Measurements from ENCODE around the gene ORAI3.

ORAI3 gene

DNA sequence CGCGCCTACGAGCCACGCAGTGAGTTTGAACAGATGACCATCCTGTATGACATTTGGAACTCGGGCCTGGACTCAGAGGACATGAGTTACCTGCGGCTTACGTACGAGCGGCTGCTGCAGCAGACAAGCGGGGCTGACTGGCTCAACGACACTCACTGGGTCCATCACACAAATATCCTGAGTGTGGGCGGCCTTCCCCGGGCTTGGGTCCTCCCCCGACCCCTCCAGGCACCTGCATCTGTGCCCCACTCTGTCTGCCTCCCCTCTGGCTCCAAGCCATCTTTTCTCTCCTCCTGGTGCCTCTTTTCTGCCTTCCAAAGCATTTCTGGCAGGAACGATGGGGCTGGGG is 31.1 kb downstream of the ORAI3 start:
- H3K36me3 ChIP-seq (ENCODE audit: insufficient read depth, low read length), result peaks cover 45% of the 10 kb centered on the region
- H3K9ac ChIP-seq (ENCODE audit: low read length), result no peak overlapping the region
- H3K27me3 ChIP-seq (ENCODE audit: control insufficient read depth in 1 of 2, insufficient read depth in 2 of 2, low read length in 2 of 2), result no peaks in the 10 kb centered on the region

GRCh38 chr16:30980434-30980833 is 31.6 kb downstream of the ORAI3 start:
- peaks cover 41% of the 10 kb centered on the region for H3K36me3 ChIP-seq (ENCODE audit: insufficient read depth, low read length)
- H3K27me3 ChIP-seq (ENCODE audit: control insufficient read depth in 1 of 2, insufficient read depth in 2 of 2, low read length in 2 of 2), result no peaks in the 10 kb centered on the region

More for the DNA sequence above, 31.1 kb downstream of the ORAI3 start:
- no peaks in the 10 kb centered on the region for H3K9me3 ChIP-seq (ENCODE audit: low read length)
- H3K4me3 ChIP-seq (ENCODE audit: low read depth in 1 of 2, low read length in 2 of 2), result no peak overlapping the region
- no peak overlapping the region for H3K27ac ChIP-seq (ENCODE audit: low read depth, low read length)
- H3K4me1 ChIP-seq (ENCODE audit: insufficient read depth, low read length), result no peaks in the 10 kb centered on the region

DNA sequence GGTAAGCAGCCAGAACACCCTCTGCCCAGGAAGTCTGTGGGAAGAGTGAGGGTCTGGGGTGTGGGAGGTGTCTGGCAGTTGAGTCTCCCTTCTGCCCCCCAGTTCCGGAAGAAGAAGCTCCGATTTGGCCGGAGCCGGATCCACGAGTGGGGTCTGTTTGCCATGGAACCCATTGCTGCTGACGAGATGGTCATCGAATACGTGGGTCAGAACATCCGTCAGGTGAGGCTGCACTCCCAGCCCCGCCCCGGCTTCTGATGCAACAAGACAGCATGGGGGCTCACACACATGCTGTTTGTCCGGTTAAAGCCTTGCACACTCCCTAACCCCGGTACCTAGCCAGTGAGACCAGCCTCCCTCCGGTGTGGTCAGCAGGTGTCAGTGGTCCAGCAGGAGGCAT is 32.1 kb downstream of the ORAI3 start:
- H3K9me3 ChIP-seq (ENCODE audit: low read length), result no peaks in the 10 kb centered on the region
- H3K9ac ChIP-seq (ENCODE audit: low read length), result no peak overlapping the region
- no peak overlapping the region for H3K4me3 ChIP-seq (ENCODE audit: low read depth in 1 of 2, low read length in 2 of 2)
- peaks cover 8% of the 10 kb centered on the region for H3K4me1 ChIP-seq (ENCODE audit: insufficient read depth, low read length)
- no peak overlapping the region for H3K27ac ChIP-seq (ENCODE audit: low read depth, low read length)
- H3K36me3 ChIP-seq (ENCODE audit: insufficient read depth, low read length), result peaks cover 35% of the 10 kb centered on the region
- H3K27me3 ChIP-seq (ENCODE audit: control insufficient read depth in 1 of 2, insufficient read depth in 2 of 2, low read length in 2 of 2), result no peaks in the 10 kb centered on the region

More at GRCh38 chr16:30980434-30980833, 31.6 kb downstream of the ORAI3 start:
- no peaks in the 10 kb centered on the region for H3K9me3 ChIP-seq (ENCODE audit: low read length)
- no peak overlapping the region for H3K9ac ChIP-seq (ENCODE audit: low read length)
- no peak overlapping the region for H3K27ac ChIP-seq (ENCODE audit: low read depth, low read length)
- no peak overlapping the region for H3K4me3 ChIP-seq (ENCODE audit: low read depth in 1 of 2, low read length in 2 of 2)
- peaks cover 3% of the 10 kb centered on the region for H3K4me1 ChIP-seq (ENCODE audit: insufficient read depth, low read length)

DNA sequence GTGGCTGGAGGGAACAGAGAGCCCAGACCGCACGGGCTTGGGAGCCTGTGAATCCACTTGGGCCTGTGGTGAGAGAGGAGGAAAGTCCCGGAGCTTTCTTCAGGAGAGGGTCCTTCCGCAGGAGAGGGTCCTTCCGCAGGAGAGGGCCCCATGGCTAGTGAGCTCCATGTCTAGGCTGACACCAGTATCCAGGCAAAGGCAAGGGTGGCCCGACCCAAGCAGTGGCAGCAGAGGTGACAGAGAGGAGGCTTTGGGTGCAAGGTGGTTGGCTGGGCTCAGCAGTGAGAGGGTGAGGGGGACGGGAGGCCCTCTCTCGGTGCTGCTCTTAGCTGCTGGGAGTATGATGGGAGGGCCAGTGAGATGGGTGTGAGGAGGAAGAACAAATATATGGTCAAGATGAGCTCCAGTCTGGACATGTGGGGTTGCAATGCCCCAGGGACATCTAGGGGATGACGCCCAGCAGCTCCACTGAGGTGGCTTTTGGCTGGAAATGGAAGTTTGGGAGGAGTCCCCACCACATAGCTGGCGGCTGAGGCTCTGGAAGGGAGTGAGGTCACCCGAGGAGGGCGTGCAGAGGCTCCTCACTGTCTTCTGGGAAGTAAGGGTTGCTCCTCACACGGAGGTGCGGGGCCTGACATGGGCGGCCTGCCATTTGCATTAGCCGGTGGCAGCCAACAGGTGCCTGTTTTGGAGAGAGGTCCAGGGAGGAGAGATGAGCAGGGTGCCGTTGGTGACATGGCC is 33.9 kb downstream of the ORAI3 start:
- peaks cover 25% of the 10 kb centered on the region for H3K36me3 ChIP-seq (ENCODE audit: insufficient read depth, low read length)
- H3K9ac ChIP-seq (ENCODE audit: low read length), result no peak overlapping the region
- no peaks in the 10 kb centered on the region for H3K9me3 ChIP-seq (ENCODE audit: low read length)
- no peak overlapping the region for H3K4me3 ChIP-seq (ENCODE audit: low read depth in 1 of 2, low read length in 2 of 2)
- peaks cover 14% of the 10 kb centered on the region for H3K4me1 ChIP-seq (ENCODE audit: insufficient read depth, low read length)
- no peak overlapping the region for H3K27ac ChIP-seq (ENCODE audit: low read depth, low read length)
- no peaks in the 10 kb centered on the region for H3K27me3 ChIP-seq (ENCODE audit: control insufficient read depth in 1 of 2, insufficient read depth in 2 of 2, low read length in 2 of 2)

- Histone ChIP-seq H3K9ac (ENCODE audit: low read length) (no peak overlapping the region), H3K36me3 (ENCODE audit: insufficient read depth, low read length) (peaks cover 22% of the 10 kb centered on the region), H3K4me3 (ENCODE audit: low read depth in 1 of 2, low read length in 2 of 2) (no peak overlapping the region), H3K27ac (ENCODE audit: low read depth, low read length) (no peak overlapping the region), H3K9me3 (ENCODE audit: low read length) (no peaks in the 10 kb centered on the region), H3K27me3 (ENCODE audit: control insufficient read depth in 1 of 2, insufficient read depth in 2 of 2, low read length in 2 of 2) (no peaks in the 10 kb centered on the region), H3K4me1 (ENCODE audit: insufficient read depth, low read length) (peaks cover 14% of the 10 kb centered on the region)
These were observed 34.5 kb downstream of the ORAI3 start for GRCh38 chr16:30983289-30983889.

- H3K36me3 ChIP-seq (ENCODE audit: insufficient read depth, low read length), result peaks cover 18% of the 10 kb centered on the region
- H3K9ac ChIP-seq (ENCODE audit: low read length), result no peak overlapping the region
- H3K27me3 ChIP-seq (ENCODE audit: control insufficient read depth in 1 of 2, insufficient read depth in 2 of 2, low read length in 2 of 2), result no peaks in the 10 kb centered on the region
- no peak overlapping the region for H3K27ac ChIP-seq (ENCODE audit: low read depth, low read length)
- no peaks in the 10 kb centered on the region for H3K9me3 ChIP-seq (ENCODE audit: low read length)
- peaks cover 14% of the 10 kb centered on the region for H3K4me1 ChIP-seq (ENCODE audit: insufficient read depth, low read length)
- H3K4me3 ChIP-seq (ENCODE audit: low read depth in 1 of 2, low read length in 2 of 2), result no peak overlapping the region
These were observed 35.2 kb downstream of the ORAI3 start for GRCh38 chr16:30983898-30984610.

GRCh38 chr16:30984669-30985400 is 36.0 kb downstream of the ORAI3 start, which contains the start of gene HSD3B7:
HSD3B7 (plus strand) TSS chr16:30985207; CDS start chr16:30985659, 452 bp downstream.
- Histone ChIP-seq H3K9me3 (ENCODE audit: low read length) (no peaks in the 10 kb centered on the region), H3K36me3 (ENCODE audit: insufficient read depth, low read length) (peaks cover 18% of the 10 kb centered on the region), H3K27me3 (ENCODE audit: control insufficient read depth in 1 of 2, insufficient read depth in 2 of 2, low read length in 2 of 2) (no peaks in the 10 kb centered on the region), H3K4me3 (ENCODE audit: low read depth in 1 of 2, low read length in 2 of 2) (peak within 1 kb of the TSS; percentile 40 to 79), H3K27ac (ENCODE audit: low read depth, low read length) (peak within 1 kb of the TSS; percentile 35), H3K9ac (ENCODE audit: low read length) (peak within 1 kb of the TSS; percentile 47), H3K4me1 (ENCODE audit: insufficient read depth, low read length) (peaks cover 14% of the 10 kb centered on the region)

DNA sequence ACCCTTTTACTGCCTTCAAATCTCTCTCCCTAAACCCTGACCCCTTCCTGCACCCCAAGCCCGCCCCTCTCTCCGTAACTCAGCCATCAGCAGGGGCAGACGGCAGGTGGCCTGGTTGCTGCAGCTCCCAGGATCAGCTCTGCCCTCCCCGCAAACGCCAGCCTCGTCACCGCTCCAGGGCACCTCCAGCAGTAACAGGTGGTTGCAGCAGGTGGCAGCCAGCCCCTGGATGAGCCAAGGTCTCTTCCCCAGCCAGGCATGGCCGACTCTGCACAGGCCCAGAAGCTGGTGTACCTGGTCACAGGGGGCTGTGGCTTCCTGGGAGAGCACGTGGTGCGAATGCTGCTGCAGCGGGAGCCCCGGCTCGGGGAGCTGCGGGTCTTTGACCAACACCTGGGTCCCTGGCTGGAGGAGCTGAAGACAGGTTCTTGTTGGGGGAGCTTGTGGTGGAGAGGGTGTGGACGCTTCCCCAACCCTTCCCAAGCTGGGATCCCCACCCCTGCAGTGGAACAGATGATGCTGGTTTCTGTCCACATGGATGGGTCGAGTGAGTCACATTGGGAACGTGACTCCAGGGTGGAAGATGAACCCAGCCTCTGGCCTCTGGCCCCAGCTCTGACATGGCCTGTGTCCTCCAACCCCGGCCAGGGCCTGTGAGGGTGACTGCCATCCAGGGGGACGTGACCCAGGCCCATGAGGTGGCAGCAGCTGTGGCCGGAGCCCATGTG is 36.7 kb downstream of the ORAI3 start:
- Histone ChIP-seq H3K9me3 (ENCODE audit: low read length) (no peaks in the 10 kb centered on the region), H3K9ac (ENCODE audit: low read length) (peak overlapping the region; percentile 47), H3K36me3 (ENCODE audit: insufficient read depth, low read length) (peaks cover 18% of the 10 kb centered on the region), H3K27me3 (ENCODE audit: control insufficient read depth in 1 of 2, insufficient read depth in 2 of 2, low read length in 2 of 2) (no peaks in the 10 kb centered on the region), H3K4me1 (ENCODE audit: insufficient read depth, low read length) (peaks cover 14% of the 10 kb centered on the region), H3K4me3 (ENCODE audit: low read depth in 1 of 2, low read length in 2 of 2) (peak overlapping the region; percentile 40 to 79), H3K27ac (ENCODE audit: low read depth, low read length) (peak overlapping the region; percentile 35)

DNA sequence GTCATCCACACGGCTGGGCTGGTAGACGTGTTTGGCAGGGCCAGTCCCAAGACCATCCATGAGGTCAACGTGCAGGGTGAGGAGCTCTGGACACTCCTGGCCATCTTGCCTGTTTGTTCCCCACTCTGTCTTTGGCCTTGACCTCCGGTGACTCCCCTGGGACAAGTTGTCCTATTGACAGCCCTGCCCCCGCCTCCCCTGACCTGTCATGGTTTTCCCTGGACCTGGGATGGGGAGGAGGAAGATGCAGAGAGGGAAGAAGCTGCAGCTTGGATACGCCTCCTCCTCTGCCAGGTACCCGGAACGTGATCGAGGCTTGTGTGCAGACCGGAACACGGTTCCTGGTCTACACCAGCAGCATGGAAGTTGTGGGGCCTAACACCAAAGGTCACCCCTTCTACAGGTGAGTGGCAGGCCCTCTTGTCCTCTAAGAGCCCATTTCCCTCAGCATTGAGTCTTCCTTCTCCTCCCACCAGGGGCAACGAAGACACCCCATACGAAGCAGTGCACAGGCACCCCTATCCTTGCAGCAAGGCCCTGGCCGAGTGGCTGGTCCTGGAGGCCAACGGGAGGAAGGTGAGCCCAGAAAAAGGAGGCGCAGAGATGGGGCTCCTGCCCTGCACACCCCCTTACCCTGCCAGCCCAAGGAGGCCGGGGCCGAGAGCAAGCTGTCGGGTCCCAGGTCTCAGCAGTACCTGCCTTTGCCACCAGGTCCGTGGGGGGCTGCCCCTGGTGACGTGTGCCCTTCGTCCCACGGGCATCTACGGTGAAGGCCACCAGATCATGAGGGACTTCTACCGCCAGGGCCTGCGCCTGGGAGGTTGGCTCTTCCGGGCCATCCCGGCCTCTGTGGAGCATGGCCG is 37.5 kb downstream of the ORAI3 start:
- Histone ChIP-seq H3K4me3 (ENCODE audit: low read depth in 1 of 2, low read length in 2 of 2) (peak overlapping the region in 1 of 2 donors; percentile 79), H3K9ac (ENCODE audit: low read length) (no peak overlapping the region), H3K36me3 (ENCODE audit: insufficient read depth, low read length) (peaks cover 12% of the 10 kb centered on the region), H3K4me1 (ENCODE audit: insufficient read depth, low read length) (peaks cover 14% of the 10 kb centered on the region), H3K27ac (ENCODE audit: low read depth, low read length) (no peak overlapping the region), H3K9me3 (ENCODE audit: low read length) (no peaks in the 10 kb centered on the region), H3K27me3 (ENCODE audit: control insufficient read depth in 1 of 2, insufficient read depth in 2 of 2, low read length in 2 of 2) (no peaks in the 10 kb centered on the region)

- Histone ChIP-seq H3K9me3 (ENCODE audit: low read length) (no peaks in the 10 kb centered on the region), H3K4me3 (ENCODE audit: low read depth in 1 of 2, low read length in 2 of 2) (no peak overlapping the region), H3K36me3 (ENCODE audit: insufficient read depth, low read length) (peaks cover 5% of the 10 kb centered on the region), H3K9ac (ENCODE audit: low read length) (no peak overlapping the region), H3K27ac (ENCODE audit: low read depth, low read length) (no peak overlapping the region), H3K4me1 (ENCODE audit: insufficient read depth, low read length) (peaks cover 14% of the 10 kb centered on the region), H3K27me3 (ENCODE audit: control insufficient read depth in 1 of 2, insufficient read depth in 2 of 2, low read length in 2 of 2) (no peaks in the 10 kb centered on the region)
These were observed 38.8 kb downstream of the ORAI3 start for GRCh38 chr16:30987581-30988190.

Data from muscle layer of colon (tissue), 2 donors.